NB4 (cell line): ENCODE measurements around the gene LSAMP.

ENCODE experiments used
- DNase-seq: peaks from one replicate; pipeline ENCODE4 v3.0.0; 2010; ENCODE audit warnings: low read depth
- H3K4me3 ChIP-seq: one replicate; pipeline ENCODE4 v1.5.1; 2011; ENCODE audit warnings: mild to moderate bottlenecking, low read depth, low read length, moderate library complexity
- MYC ChIP-seq: IDR thresholded peaks from 2 replicates; pipeline ENCODE4 v1.6.1; 2011; ENCODE audit warnings: low read depth, low read length
- POLR2A ChIP-seq: IDR thresholded peaks from 2 replicates; pipeline ENCODE4 v1.6.1; 2011; ENCODE audit warnings: mild to moderate bottlenecking; ENCODE audit not compliant: insufficient read length; ENCODE audit errors: extremely low read depth
- TF ChIP-seq, protein P1 (sequence below): IDR thresholded peaks from 2 replicates; pipeline ENCODE4 v1.6.1; 2011; ENCODE audit warnings: low read depth, low read length
- TF ChIP-seq, protein P2 (sequence below): IDR thresholded peaks from one replicate; pipeline ENCODE4 v1.5.1; 2012; ENCODE audit warnings: low read depth, low read length

The LSAMP gene

DNA sequence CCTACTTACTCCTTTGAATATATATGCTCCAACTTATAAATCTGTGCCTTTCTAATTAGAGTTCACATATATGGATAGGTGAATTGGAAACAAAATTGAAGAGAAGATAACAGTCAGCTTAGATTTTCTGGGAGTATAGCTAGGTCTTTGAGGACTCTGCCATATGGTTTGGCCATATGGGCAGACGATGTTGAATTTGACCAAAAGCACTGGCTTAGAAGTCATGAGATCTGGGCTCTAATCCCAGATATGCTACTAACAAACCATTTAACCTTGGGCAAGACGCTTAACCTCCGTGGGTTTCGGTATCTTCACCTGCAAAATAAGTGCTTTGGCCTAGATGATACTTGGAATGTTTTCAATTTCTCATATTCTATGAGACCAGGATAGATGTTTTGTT, 154.1 kb downstream of the LSAMP start:
- TF ChIP-seq POLR2A, result no peak
- TF ChIP-seq MYC, result no peak
- TF ChIP-seq, protein P1, sequence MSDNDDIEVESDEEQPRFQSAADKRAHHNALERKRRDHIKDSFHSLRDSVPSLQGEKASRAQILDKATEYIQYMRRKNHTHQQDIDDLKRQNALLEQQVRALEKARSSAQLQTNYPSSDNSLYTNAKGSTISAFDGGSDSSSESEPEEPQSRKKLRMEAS, result no peak
- TF ChIP-seq, protein P2, sequence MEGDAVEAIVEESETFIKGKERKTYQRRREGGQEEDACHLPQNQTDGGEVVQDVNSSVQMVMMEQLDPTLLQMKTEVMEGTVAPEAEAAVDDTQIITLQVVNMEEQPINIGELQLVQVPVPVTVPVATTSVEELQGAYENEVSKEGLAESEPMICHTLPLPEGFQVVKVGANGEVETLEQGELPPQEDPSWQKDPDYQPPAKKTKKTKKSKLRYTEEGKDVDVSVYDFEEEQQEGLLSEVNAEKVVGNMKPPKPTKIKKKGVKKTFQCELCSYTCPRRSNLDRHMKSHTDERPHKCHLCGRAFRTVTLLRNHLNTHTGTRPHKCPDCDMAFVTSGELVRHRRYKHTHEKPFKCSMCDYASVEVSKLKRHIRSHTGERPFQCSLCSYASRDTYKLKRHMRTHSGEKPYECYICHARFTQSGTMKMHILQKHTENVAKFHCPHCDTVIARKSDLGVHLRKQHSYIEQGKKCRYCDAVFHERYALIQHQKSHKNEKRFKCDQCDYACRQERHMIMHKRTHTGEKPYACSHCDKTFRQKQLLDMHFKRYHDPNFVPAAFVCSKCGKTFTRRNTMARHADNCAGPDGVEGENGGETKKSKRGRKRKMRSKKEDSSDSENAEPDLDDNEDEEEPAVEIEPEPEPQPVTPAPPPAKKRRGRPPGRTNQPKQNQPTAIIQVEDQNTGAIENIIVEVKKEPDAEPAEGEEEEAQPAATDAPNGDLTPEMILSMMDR, result no peak
- H3K4me3 ChIP-seq, result no peak overlapping the region
- no peak for DNase-seq

DNA sequence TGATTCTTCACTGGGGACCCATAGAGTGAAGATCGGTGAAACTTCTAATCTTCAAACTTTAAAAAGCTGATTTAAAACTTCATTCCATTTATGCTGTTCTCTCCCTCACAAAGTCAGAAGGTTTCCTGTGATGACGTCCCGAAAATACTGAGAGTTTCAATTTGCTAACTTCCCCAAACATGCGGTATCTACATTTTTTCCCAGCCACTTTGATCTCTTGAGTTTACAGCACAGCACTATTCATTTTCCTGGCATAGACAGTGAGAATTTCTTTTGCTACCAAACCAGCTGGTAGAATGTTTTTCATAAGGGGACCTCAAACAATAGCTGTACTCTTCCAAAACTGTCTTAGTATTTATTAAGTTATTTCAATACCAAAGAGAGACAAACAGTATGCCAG, 156.8 kb downstream of the LSAMP start:
- TF ChIP-seq POLR2A, result no peak
- no peak for TF ChIP-seq MYC
- TF ChIP-seq, protein P1, result no peak
- TF ChIP-seq, protein P2, result no peak
- H3K4me3 ChIP-seq, result no peak overlapping the region
- no peak for DNase-seq

DNA sequence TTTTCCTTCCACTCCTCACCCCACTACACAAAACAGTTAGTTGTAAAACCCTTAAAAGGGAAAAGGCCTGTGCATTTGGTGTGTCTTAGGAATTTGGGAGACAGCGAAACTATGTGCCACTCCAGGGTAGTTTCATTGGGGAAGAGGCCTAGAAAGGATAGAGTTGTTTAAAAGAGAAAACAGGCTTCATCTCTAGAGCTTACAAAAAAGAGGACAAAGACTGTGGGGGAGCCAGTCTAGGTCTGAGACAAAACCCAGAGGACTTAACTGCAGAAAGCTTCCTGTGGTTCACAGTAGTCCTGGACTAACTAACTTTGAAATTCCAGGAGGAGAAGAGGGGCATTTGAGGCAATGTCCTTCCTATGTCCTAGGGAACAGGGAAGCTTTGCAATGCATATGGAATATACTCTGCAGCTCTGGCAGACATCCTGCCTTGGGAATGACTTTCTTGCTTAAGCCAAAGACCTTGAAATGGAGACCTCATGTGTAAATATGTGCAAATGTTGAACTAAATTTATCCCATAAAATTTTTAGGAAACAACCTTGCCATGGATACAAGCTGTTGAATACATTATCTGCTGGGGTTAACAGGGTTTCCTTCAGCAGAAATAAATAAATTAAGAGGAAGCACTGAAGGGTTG, 159.4 kb downstream of the LSAMP start:
- TF ChIP-seq MYC, result no peak
- TF ChIP-seq, protein P2, result no peak
- TF ChIP-seq, protein P1, result no peak
- TF ChIP-seq POLR2A, result no peak
- DNase-seq, result no peak

DNA sequence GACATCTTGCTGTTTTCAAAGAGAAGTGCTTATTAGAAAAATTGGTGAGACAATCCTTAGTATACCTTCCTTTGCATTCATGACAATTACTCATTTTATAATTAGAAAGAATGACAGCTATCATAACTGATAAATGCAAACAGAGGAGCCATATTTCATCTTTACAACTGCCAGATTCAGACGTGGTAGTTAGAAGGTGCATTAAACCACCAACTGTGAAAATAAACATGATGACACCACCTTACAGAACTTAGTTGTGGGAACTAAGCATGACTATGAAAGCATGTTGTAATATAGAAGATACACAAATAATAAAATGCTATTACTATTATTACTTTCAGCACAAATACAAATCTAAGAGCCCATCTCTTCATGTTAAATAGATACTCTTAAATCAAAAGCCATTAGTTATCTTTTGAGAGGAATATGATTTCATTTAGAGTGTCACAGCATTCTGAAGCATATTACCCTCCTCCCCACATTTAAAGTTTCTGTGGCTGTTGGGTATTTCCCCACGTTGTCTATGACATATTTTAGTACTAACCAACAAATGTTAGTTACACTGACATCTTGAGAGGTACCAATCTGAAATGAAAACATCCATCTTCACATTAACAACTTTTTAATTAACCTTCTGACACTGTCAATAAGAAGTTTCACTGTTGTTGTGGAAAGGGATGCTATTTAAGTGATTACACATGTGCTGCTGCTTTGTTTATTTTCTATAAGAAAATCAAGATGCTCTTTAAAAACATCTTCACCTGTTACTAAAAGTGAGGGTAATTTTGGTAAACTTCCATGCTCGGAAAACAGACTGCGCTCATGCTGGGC, 163.8 kb downstream of the LSAMP start:
- no peak overlapping the region for H3K4me3 ChIP-seq
- no peak for TF ChIP-seq POLR2A
- no peak for TF ChIP-seq MYC
- TF ChIP-seq, protein P1, result no peak
- TF ChIP-seq, protein P2, result no peak
- DNase-seq, result no peak

More for the DNA sequence above, 159.4 kb downstream of the LSAMP start:
- no peak overlapping the region for H3K4me3 ChIP-seq

DNA sequence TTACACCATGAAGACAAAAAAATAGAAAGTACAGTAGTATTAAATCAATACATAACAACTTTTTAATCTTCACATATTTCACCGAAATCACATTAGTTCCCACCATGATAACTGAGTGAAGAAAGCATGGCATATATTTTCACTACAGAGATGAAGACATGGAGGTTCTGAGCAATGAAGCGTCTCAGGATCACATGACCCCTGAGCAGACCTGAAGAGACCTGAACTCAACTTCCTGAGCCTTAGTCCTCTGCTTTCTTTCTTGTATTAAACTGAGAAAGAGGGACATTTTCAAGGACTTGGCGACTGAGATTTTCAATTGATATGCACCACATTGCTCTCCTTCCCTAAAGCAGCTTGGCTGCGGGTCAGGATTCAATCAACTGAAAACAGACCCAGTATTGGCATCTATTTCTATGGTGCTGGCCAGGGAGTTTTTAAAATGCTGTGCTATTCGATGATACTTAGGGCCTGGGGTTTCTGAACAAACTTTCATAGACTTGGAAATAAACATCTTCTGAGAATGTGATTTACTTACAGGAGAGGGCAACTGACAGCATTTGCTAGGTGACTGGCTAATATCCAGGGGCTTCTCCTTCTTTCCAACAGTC, 165.1 kb downstream of the LSAMP start:
- no peak for DNase-seq

More for the DNA sequence above, 165.1 kb downstream of the LSAMP start:
- TF ChIP-seq POLR2A, result no peak
- TF ChIP-seq, protein P1, result no peak
- no peak for TF ChIP-seq MYC
- TF ChIP-seq, protein P2, result no peak
- no peak overlapping the region for H3K4me3 ChIP-seq
